Measurements from ENCODE around the gene RXFP1. TPM values are rescaled to one million over a fixed set of nuclear protein-coding genes. Genes with fewer than 3 reads are reported as not detected.
A peak's percentile ranks its signal among the peaks of the same experiment; 100 is the strongest.

Gene RXFP1
- total and polyA plus RNA-seq, 2 experiments from 2014 or later, result not detected

DNA sequence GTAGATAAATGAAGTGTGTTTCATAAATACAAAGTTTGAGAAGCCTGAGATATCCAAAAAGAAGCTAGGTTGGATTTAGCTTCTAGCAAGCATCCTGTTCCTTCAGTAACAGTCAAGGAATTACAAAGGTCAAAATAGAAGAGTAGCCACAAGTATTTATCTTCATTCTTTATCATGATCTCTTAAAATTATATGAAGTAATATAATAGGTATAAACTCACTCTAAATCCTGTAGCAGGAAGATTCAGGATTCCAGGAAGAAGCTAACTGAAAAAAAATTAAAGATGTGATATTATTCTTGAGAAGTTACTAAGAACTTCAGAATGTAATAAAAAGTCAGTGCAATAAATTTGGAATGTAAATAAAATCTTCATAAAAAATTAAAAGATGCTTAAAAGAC, 31.1 kb upstream of the RXFP1 start:
- Histone ChIP-seq H3K27ac (no peak overlapping the region), H3K4me3 (no peak overlapping the region), H4K20me1 (ENCODE audit: insufficient read depth, poor library complexity, severe bottlenecking) (no peaks in the 10 kb centered on the region), H3K79me2 (no peaks in the 10 kb centered on the region), H3K4me2 (no peak overlapping the region), H3K9me3 (ENCODE audit: low read depth) (no peaks in the 10 kb centered on the region), H2AFZ (no peak overlapping the region), H3K36me3 (replicated peaks; ENCODE audit: insufficient read depth, low read depth) (no peaks in the 10 kb centered on the region), H3K9me2 (replicated peaks; ENCODE audit: insufficient read depth) (no peaks in the 10 kb centered on the region), H3K4me1 (ENCODE audit: insufficient read depth) (no peaks in the 10 kb centered on the region), H3K27me3 (no peaks in the 10 kb centered on the region)
- TF ChIP-seq EZH2phosphoT487 (IDR thresholded peaks at IDR 0.05; ENCODE audit: low read depth, severe bottlenecking, unreplicated experiment) (no peak), EZH2 (IDR thresholded peaks at IDR 0.05; ENCODE audit: borderline replicate concordance) (no peak)
- no peak for DNase-seq (ENCODE audit: low spot score)

DNA sequence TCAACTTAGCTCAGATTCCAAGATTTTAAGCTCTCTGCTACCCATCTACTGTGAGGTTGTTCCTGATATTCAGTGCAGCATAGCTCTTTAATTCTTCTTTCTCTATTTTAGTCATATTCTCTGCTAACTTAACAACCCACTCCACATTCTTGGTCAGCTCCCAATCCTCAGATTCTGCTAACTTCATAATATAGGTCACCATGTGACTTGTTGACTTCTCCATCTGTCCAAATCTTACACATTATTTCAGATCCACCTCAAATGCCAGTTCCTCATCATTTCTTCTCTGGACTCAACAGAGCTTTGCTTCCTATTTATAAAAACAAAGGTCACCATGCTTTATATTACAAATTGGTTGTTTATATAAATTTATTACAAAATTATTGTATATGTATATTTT, 29.3 kb upstream of the RXFP1 start:
- Histone ChIP-seq H3K27ac (no peak overlapping the region), H3K79me2 (no peaks in the 10 kb centered on the region), H2AFZ (no peak overlapping the region), H3K27me3 (no peaks in the 10 kb centered on the region), H3K36me3 (replicated peaks; ENCODE audit: insufficient read depth, low read depth) (no peaks in the 10 kb centered on the region), H4K20me1 (ENCODE audit: insufficient read depth, poor library complexity, severe bottlenecking) (no peaks in the 10 kb centered on the region), H3K9me2 (replicated peaks; ENCODE audit: insufficient read depth) (no peaks in the 10 kb centered on the region), H3K4me1 (ENCODE audit: insufficient read depth) (no peaks in the 10 kb centered on the region), H3K4me3 (no peak overlapping the region), H3K4me2 (no peak overlapping the region), H3K9me3 (ENCODE audit: low read depth) (no peaks in the 10 kb centered on the region)
- no peak for TF ChIP-seq EZH2phosphoT487 (IDR thresholded peaks at IDR 0.05; ENCODE audit: low read depth, severe bottlenecking, unreplicated experiment)
- TF ChIP-seq, protein P1, sequence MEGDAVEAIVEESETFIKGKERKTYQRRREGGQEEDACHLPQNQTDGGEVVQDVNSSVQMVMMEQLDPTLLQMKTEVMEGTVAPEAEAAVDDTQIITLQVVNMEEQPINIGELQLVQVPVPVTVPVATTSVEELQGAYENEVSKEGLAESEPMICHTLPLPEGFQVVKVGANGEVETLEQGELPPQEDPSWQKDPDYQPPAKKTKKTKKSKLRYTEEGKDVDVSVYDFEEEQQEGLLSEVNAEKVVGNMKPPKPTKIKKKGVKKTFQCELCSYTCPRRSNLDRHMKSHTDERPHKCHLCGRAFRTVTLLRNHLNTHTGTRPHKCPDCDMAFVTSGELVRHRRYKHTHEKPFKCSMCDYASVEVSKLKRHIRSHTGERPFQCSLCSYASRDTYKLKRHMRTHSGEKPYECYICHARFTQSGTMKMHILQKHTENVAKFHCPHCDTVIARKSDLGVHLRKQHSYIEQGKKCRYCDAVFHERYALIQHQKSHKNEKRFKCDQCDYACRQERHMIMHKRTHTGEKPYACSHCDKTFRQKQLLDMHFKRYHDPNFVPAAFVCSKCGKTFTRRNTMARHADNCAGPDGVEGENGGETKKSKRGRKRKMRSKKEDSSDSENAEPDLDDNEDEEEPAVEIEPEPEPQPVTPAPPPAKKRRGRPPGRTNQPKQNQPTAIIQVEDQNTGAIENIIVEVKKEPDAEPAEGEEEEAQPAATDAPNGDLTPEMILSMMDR (IDR thresholded peaks at IDR 0.05; ENCODE audit: poor library complexity), result no peak
- TF ChIP-seq EZH2 (IDR thresholded peaks at IDR 0.05; ENCODE audit: borderline replicate concordance), result no peak
- DNase-seq (ENCODE audit: low spot score), result no peak

DNA sequence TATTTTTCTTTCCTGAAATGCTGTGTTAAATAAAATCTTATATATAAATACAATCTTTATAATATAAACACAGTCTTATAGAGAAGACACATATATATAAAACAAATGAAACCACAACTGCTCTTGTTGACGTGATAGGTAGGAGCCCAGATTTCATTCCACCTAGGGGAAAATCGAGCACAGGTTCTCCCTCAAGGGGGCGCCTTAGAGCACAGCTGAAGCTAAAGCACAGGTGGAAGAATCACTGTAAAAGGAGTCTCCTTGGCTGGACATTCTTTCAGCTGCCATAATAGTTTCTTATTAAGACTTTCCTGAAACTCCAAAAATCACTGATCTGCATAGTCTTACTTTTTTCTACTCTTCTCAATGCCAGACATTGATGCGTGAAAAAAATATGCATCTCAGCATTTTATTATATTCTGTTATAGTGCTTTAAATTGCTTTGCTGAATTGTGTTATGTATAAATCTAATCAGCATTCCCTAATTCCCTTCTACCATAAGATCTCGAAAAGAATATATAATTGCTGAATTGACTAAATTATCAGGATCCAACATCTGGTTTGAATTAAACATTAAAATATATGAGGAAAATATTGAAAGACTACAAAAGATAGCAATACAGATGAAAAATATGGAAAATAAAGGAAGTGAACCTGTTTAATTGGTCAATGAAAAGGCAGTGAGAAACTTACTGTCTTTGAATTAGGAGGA, 25.5 kb upstream of the RXFP1 start:
- Histone ChIP-seq H3K79me2 (no peaks in the 10 kb centered on the region), H3K27ac (no peak overlapping the region), H3K4me2 (no peak overlapping the region), H3K27me3 (no peaks in the 10 kb centered on the region), H3K4me3 (no peak overlapping the region), H3K4me1 (ENCODE audit: insufficient read depth) (no peaks in the 10 kb centered on the region), H2AFZ (no peak overlapping the region), H3K36me3 (replicated peaks; ENCODE audit: insufficient read depth, low read depth) (no peaks in the 10 kb centered on the region), H3K9me3 (ENCODE audit: low read depth) (no peaks in the 10 kb centered on the region), H3K9me2 (replicated peaks; ENCODE audit: insufficient read depth) (no peaks in the 10 kb centered on the region), H4K20me1 (ENCODE audit: insufficient read depth, poor library complexity, severe bottlenecking) (no peaks in the 10 kb centered on the region)
- TF ChIP-seq, protein P1 (IDR thresholded peaks at IDR 0.05; ENCODE audit: poor library complexity), result peak; percentile 36
- TF ChIP-seq EZH2phosphoT487 (IDR thresholded peaks at IDR 0.05; ENCODE audit: low read depth, severe bottlenecking, unreplicated experiment), result no peak
- peak; percentile 35 for DNase-seq (ENCODE audit: low spot score)
- WGBS (ENCODE audit: low lambda C conversion rate, missing lambda C conversion rate), result 36% methylated on average over 5 of the region's 5 CpGs

DNA sequence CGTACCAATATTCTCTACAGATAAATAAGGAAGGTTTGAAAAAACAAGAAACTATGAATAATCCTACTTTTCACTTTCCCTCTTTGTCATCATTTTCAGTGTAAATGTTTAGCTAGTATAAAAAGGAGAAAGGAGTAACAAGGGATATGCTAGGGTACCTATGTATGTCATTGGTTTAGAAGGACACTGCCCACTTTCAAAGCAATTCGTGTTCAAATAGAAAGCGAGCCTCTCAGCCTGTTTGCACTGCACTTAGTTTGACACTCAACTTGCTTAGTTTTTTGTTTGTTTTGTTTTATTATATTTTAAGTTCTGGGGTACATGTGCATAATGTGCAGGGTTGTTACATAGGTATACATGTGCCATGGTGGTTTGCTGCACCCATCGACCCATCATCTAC, 21.6 kb upstream of the RXFP1 start:
- Histone ChIP-seq H3K27me3 (no peaks in the 10 kb centered on the region), H3K9me2 (replicated peaks; ENCODE audit: insufficient read depth) (no peaks in the 10 kb centered on the region), H3K4me1 (ENCODE audit: insufficient read depth) (no peaks in the 10 kb centered on the region), H3K4me3 (no peak overlapping the region), H4K20me1 (ENCODE audit: insufficient read depth, poor library complexity, severe bottlenecking) (no peaks in the 10 kb centered on the region), H3K27ac (no peak overlapping the region), H3K9me3 (ENCODE audit: low read depth) (no peaks in the 10 kb centered on the region), H2AFZ (no peak overlapping the region), H3K79me2 (no peaks in the 10 kb centered on the region), H3K36me3 (replicated peaks; ENCODE audit: insufficient read depth, low read depth) (no peaks in the 10 kb centered on the region), H3K4me2 (no peak overlapping the region)
- 71% methylated on average over 4 of the region's 4 CpGs for WGBS (ENCODE audit: low lambda C conversion rate, missing lambda C conversion rate)
- TF ChIP-seq, protein P1 (IDR thresholded peaks at IDR 0.05; ENCODE audit: poor library complexity), result no peak
- TF ChIP-seq EZH2 (IDR thresholded peaks at IDR 0.05; ENCODE audit: borderline replicate concordance) (no peak), EZH2phosphoT487 (IDR thresholded peaks at IDR 0.05; ENCODE audit: low read depth, severe bottlenecking, unreplicated experiment) (no peak)
- DNase-seq (ENCODE audit: low spot score), result no peak
